Suppressor macrophage treated with lipopolysaccharide for 4 hours (primary cell): ENCODE data around the gene MED27.

Experiments
- DNase-seq: peaks from one replicate; pipeline ENCODE4 v3.0.0-alpha.2; 2020

MED27 gene

GRCh38 chr9:131915181-131915580 is 164.5 kb downstream of the MED27 start:
- no peak for DNase-seq

- no peak for DNase-seq
Measured at GRCh38 chr9:131912671-131913070, 167.0 kb downstream of the MED27 start.

- DNase-seq: no peak
Measured at GRCh38 chr9:131912069-131912468, 167.6 kb downstream of the MED27 start.

DNA sequence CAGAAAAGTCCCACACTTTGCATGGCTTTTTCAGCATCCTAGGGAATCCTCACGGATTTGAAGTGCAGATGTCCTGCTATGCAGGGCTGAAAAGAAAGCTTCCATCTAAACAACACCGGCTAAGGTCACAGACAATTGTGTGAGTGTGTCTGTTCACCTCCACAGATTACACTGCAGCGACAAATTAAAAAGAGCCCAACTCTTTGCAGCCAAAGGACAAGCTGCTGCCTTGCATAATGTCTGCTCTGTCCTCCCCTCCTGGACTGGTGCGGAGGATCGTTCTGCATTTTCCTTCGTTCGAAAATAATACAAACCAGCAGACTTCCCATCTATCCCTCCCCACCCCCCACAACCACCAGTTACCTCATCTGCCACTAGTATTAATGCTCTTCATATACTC is 169.1 kb downstream of the MED27 start:
- no peak for DNase-seq

DNA sequence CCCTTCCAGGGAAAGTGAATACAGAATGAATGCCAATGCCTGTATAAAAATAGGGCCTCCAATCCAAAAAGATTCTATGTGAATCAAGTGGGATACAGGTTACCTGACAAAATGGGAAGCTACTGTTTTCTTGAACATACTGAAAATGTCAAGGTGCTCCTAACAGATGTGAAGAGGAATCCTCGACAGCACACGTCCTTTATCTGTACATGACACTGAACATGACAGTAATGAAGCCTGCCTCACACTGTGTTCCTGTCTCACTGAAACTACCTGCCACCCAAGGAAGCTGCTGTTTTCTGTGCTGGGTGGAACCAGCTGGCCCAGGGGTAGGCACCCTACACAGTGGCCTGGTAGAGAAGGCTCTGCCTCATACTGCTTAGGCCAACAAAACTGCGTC is 174.5 kb downstream of the MED27 start:
- no peak for DNase-seq

DNA sequence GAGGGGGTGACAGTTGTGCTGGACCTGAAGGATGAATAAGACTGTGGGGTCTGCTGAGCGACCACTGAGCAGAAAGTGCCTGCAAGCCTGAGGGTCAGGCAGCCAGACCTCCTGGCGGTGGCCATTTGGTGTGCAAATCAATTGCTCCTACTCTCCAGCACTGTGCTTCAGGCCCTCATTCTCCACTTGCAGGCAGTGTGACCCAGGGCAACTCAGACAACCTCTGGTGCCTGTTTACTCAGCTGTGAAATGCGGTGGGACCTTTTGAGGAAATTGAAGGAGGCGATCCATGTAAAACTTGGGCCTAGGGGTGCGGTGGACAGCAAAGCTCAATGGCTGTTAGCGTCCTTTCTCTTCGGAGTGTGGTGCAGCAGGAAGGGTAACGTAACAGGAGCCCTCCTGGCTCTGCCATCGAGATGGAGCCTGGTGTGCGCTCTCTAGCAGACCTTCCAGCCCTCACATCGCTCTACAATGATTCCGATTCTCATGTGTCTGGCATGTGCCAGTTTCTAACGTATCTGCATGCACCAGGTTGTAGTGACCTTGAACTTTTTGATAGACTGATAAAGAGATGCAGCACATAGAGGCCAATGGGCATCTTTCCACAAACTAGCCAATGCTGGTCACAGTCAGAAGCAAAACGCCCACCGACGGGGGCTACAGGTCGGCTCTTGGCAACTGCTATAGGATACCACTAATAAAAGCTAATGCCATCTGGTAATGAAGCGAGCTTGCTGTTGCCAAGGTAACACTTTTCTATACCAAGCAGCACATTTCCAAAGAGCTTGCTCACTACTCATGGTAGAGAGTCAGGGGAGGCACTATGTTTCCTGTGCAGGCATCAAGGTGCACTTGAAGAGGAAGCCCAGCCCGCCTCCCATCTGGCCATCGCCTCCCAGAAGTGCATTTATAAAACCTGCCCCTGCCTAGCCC is 180.1 kb downstream of the MED27 start:
- DNase-seq: no peak

- no peak for DNase-seq
Measured at GRCh38 chr9:131892902-131893500, 186.7 kb downstream of the MED27 start.

DNA sequence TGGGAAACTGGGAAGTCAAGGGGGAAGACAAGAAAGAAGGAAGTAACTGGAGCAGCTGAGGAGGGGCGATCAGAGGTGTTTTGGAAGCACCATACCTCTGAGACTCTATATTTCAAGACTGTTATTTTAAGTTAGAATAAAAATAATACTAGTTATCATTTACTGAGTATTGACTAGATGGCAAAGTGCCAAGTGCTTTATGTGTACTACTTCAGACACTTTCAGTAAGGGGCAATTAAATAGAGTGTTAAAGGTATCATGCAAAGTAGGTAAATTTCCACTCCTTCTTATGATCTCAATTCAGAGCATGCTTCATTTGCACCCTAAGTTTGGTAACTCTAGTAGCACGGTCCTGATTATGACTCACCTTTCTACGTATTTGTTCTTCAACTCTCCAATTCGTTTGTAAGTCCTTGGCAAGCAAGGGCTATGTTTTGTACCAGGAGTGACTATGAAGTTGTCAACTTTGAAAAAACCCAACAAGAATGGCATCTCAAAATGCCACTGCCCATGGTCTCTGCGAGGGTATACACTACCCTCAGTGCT is 187.4 kb downstream of the MED27 start:
- DNase-seq: no peak

DNA sequence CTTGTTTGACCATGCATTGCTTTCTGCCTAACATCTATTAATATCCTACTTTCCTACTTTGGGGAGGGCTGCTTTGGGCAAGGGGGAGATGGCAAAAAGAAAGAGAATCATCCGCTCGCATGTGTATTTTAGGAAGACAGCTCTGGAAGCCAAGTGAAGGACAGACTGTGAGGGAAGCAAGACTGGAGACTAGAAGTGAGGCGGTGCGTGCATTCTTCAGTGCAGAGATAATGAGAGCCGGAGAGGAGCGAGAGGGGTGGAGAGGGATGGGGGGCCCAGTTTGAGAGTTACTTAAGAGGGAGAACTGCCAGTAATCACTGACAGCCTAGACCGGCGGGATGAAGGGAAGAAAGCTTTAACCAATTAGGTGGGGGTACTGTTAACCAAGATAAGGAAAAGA is 188.1 kb downstream of the MED27 start:
- no peak for DNase-seq

DNA sequence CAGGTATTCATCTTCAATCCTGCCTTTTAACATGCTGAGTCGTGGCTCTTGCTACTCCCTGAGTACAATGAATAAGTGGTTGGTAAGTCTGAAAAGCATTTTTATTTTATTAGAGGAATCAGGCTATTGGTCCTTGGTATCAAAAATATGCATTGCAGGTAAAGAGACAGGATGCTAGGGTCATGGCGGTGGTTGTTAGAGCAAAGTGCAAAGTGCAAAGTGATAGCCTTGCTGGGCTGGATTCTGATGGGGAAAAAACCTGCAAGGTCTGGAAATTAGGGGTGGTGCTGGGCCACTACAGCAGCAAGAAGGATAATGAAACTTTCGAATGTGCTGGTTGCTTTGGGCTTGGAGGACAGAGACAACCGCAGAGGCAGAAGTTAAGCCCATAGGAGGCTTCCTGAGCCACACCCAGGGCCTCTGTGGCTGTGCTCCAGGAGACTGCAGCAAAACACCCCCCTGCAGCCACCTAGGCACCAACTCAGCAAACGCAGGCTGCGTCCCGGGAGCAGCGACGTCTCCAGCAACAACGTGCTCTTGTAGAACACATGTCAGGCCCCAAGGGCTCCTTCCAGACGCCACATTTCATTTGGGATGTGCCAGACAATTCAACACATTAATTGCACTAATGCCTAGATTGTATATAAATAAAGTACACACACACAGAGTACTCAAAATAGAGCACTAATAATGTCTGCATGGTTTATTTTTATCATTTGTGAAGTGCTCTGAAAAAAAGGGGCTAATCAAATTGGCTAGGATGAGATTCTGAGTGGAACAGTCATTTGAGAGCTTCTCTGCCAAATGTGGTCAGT is 190.0 kb downstream of the MED27 start:
- DNase-seq: no peak

- no peak for DNase-seq
Measured at GRCh38 chr9:131888923-131889322, 190.7 kb downstream of the MED27 start.

- DNase-seq: no peak
Measured at GRCh38 chr9:131887680-131888079, 192.0 kb downstream of the MED27 start.

GRCh38 chr9:131886826-131887225 is 192.8 kb downstream of the MED27 start:
- DNase-seq: no peak

GRCh38 chr9:131885144-131885609 is 194.5 kb downstream of the MED27 start:
- no peak for DNase-seq

DNA sequence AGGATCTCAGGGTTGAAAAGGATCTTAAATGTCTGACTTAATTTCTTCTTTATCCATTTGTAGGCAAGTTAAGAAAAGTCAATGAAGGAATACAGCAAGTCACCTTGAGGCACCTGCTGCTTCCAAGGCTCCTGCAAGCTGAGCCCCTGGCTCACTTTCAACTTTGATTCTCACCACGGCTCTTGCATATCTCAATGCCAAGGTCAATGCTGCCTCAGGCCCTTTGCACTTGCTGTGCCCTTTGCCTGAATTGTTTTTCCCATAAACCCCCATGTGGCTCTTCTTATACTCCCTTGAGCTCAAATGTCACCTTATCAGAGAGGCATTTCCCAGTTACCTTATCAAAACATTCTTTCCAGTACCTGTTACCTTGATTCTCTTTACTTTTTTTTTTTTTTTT is 195.4 kb downstream of the MED27 start:
- DNase-seq: no peak

DNA sequence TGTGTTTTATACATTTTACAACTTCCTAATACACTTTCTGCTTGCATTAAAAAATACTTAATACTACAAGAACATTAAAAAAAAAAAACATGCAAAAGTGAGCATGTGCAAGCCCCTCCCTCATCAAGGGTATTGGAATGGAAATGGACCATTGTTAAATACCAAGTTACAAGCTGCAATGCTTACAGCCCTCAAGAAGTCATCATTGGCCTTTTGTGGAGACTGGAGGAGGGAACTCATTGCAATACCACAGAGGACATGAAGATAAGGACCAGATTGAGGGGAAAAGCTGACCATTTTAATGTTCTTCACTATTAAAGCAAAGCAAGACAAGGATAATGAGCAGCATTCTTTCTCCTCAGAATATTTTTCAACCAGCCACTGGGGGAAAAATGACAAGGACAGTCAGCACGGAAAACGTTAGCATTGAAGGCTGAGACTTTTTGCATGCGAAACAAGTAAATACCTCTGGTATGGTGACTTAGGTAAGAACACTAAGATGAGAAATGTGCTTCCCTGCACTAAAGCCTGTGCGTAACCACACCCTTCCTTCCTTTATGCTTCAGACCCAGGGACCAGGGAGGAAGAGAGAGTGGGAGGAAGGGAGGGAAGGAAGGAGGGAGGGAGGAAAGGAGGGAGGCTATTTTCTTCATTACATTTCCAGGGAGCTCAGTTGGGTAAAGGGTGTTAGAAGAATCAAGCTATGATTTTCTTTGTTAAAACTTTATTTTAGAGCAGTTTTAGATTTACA is 198.7 kb downstream of the MED27 start:
- DNase-seq: no peak

DNA sequence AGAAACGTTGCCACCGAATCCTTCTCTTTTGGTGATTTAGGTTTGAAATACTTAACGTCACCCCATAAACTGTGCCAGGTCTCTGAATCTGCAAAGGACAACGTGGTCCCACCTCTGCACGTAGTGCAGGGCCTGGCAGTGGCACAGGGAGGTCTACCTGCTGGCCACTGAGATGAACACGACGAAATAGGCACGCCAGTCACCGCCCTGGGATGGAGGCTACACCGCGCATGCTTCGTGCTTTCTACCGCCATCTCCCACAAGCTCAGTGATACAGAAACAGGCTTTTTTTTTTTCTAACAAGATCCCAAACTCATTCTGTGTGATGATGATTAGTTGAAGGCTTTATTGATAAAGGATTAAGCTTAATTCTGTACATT is 199.8 kb downstream of the MED27 start:
- DNase-seq: no peak

- no peak for DNase-seq
Measured at GRCh38 chr9:131879181-131879910, 200.3 kb downstream of the MED27 start.

DNA sequence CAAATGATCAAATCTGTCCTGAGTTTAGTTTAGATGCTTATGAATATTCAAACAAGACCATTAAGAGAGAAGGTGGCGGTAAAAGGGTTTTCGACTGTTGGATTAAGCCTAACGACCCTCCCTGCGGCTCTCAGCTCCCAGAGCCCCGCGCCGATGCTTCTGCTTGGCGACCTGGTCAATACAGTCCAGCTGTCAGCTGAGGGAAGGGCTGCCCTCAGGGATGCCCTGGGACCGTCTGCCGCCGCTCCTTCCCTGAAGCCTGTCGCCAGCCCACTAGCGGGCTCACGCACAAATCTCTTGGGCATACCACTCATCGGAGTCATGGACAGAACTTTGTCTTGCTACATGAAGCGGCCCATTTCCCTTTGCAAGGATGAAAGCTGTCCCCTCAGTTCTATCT is 203.2 kb downstream of the MED27 start:
- DNase-seq: no peak

- no peak for DNase-seq
Measured at GRCh38 chr9:131875828-131876485, 203.7 kb downstream of the MED27 start.
